DMS79 treated with DMSO at 0.1 percent for 48 hours (cell line): ENCODE data around the gene H2AZ1.
"Not testable (repeated sequence)": the region's sequence is repeated elsewhere in the genome, so short reads cannot be mapped to it uniquely, and the experiment has no call there.

Experiments used
- DNase-seq: peaks from one replicate; lab custom pipeline; 2025; lab: John Stamatoyannopoulos, UW

Gene H2AZ1

DNA sequence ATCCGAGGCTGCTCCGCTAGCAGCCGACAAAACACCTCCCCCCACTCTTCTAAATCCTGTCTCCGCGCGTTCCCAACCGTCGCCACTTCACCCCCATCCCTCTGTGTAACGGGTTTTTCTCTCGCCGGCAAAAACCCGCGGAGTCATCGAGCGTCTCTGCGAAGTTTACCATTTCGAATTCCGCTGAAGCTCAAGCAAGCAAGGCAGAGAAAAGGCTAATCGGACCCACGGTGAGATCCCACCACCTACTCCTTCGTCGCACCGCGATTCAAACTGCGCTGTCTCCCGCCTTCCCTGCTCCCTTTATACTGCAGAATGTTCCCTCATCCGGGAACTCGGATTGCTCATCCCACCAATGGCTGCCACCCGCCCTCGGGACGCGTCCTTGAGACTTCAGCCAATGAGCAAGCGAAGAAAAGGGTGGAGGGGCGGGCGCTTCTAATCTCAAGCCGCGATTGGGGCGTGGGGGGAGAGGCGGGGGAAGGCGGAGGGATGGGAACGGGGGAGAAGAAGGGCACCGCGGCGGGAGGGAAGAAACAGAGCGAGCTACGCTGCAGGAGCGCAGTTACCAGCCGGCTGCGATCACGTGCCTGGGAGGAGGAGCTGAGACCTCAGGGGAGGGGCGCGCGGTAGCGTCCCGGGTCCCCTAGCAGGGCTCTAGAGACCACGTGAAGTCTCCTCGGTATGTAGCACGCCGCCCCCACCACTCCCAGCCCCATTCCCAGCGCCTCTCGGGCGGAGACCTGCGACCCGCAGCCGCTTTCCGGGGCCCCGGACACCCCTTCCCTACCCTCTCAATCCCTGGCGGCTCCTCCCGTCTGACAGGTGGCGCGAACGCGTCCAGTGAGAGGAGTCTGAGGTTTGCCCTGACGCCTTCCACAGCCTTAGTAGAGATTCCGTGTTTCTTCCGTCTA lies at the start of gene H2AZ1:
Gene H2AZ1 (minus strand): TSS at position 277 of the 914 bp plus-strand sequence. CDS start 105 bp downstream, at position 172.
- peak; percentile 88 for DNase-seq

DNA sequence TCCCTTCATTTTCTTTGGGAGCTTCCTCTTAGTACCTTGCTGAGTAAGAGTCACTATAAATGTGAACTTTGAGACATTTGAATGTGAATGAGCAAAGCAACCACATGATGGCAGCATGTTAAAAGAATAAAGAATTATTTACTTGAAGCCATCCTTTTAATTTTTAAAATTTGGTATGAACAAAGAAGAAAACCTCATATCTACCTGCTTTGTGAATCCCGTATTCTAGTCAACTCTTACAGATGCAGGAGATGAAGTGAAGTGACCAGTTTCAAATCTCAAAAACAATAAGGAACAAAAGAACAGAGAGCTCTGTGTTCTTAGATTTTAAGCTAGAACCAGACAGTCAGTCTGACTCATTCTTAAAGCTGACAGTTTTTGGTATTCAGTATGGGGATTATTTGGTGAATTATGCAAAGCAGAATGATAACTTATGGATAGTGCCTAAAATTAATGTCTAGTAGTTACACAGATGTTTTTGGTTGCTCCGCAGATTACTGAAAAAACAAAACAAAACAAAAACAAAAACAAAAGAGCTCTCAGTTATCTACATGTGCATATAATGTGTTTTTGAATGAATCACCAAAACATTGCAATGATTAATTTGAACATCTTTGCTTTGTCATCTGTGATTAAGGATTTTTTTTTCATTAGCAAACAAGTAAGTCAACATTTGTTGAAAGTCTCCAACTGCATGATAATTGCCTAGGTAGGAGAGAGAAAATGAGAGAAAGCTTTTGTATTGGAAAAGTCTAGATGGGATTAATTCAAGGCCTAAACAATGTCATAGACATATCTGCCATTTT lies 48.2 kb upstream of the H2AZ1 start:
- no peak for DNase-seq

DNA sequence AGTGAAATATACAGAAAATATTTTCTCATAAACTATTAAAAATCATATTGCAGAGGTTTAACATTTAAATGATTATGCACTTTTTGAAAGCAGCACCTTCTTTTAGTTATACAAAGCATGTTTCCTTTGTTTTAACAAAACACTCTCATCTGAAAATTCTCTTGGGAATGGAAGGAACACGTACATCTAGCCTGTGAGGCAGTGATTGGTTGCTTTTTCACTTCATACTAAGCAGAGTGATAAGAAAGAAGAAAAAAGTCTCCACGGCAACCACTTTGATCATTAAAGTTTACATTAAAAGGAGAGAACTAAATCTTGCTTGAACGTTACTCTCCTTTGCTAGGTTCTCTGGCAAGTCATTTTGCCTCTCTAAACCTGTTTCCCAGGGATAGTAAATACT lies 41.7 kb upstream of the H2AZ1 start:
- DNase-seq: no peak

DNA sequence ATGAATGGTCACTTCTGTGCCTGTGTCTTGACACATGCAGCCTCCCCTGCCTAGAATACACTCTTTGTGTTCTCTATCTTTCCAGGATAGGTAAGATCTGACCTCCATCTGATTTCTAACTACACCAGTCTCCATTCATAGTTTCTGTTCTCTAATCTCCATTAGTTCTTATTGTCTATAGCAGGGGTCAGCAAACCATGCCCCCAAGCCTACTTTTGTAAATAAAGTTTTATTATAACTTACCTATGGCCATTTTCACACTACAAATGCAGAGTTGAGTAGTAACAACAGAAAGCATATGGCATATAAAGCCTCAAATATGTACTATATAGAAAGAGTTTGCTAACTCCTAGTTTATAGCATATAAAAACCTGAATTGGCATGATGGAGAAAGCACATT lies 37.6 kb upstream of the H2AZ1 start:
- no peak for DNase-seq

DNA sequence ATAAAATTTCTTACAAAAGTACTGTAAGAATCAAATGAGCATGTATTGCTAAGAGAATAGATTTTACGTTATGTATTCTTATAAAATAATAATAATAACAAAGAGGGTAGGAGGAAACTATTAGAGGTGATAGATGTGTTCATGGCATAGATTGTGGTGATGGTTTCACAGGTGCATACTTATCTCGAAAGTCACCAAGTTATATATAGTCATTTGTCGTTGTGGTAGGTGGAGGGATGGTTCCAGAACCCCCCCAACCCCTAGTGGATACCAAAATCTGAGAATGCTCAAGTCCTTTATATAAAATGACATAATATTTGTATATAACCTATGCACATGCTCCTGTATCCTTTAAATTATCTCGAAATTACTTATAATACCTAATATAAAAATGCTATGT lies 36.7 kb upstream of the H2AZ1 start:
- no peak for DNase-seq

DNA sequence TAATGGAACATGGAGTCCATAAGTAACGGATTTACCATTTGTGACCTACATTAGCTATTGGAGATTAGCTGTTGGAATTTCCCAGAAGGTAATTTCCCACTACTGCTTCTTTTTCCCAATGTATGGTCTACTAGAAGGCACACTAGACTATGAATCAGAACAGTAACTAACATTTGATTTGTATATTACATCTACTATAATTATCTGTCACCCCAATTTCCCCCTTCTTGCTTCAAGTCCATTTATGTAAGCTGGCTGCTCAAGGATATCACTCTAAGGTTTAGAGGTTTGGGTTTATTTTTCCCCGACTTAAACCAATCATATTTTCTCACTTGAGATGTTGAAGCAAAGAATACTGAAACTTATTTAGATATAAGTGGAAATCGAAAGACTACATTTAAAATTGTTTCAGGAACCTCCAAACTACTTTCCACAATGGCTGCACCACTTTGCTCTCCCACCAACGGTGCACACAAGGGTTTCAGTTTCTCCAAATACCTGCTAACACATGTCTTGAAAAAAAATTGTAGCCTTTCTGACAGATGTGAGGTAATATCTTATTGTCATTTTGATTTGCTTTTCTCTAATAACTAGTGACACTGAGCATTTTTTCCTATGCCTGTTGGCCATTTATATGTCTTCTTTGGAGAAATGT lies 33.3 kb upstream of the H2AZ1 start:
- DNase-seq: no peak

DNA sequence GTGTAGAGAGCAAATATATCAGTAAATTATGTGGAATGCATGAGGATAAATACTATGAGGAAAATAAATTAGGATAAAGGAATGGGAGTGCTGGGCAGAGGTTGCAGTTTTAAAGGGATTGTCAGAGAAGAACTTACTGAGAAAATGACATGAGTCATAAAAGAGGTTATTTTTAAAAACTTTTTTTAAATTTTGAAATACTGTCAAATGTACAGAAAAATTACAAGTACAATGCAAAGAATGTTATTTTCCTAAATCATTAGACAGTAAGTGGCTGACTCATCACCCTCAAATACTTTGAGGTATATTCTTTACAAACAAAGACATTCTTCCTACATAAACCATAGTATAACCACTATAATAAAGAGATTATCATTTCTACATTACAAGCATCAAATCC lies 29.8 kb upstream of the H2AZ1 start:
- no peak for DNase-seq

DNA sequence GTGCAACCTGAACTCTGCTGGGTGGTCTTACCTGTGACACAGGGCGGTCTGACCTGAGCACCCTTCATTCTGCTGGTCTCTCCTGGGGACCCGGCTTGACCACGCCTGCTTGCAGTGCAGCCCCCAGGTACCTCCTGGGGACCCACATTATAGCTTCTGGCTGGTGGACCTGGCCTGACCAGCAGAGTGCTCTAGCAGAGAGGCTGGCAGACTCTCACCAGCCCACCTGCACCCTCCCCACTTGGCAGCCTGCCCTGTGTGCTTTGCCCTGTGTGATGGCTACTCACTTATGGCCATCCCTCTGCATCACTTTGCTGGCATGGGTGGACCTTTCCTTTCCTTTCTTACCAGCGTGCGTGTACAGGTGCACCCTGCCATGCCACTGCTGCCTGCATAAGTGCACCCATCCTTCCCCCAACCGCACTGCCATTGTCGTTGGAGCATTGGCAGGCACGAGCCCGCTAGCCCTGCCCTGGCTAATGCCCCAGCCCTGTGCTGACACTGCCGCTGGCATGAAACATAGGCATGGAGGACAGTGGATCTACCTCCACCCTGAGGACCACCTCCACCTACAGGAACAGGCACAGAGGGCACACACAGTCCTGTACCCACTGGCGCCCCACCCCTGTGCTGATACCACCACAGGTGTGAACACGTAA lies 21.5 kb upstream of the H2AZ1 start:
- DNase-seq: no peak

DNA sequence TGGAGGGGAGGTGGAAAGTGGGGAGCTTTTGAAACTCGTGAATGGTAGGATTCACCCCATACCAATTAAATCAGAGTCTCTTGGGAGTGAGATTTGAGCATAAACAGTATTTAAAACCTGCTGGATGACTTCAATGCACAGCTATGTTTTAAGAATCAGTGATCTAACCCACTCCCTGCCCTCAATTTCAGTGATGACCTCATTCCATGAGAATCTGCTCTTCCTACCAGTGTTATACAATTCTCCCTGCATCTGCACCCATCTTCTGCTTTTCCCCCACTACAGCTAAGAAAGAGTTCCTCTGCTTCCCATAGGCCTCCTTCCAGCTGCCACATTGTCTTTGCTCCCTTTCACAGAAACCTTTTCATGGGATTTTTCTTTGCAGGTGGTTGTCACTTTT lies 18.3 kb upstream of the H2AZ1 start:
- DNase-seq: no peak

DNA sequence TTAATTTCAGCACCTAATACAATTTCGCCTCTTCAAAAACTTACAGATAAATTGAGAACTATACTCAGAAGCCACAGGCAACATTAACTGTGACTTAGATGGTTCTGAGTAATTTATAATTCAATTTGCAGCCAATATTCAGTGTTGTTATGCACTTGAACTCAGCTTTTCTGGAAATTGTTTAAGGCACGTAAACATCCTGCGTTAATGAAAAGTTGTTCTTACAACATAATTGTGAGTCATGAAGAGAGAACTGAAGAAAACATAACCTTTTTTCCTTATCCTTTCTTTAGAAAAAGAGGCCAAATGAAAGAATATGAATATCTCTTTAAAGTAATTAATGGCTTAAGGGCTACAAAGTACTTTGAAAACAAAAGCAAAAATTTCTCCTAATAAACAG lies 16.6 kb upstream of the H2AZ1 start:
- no peak for DNase-seq

DNA sequence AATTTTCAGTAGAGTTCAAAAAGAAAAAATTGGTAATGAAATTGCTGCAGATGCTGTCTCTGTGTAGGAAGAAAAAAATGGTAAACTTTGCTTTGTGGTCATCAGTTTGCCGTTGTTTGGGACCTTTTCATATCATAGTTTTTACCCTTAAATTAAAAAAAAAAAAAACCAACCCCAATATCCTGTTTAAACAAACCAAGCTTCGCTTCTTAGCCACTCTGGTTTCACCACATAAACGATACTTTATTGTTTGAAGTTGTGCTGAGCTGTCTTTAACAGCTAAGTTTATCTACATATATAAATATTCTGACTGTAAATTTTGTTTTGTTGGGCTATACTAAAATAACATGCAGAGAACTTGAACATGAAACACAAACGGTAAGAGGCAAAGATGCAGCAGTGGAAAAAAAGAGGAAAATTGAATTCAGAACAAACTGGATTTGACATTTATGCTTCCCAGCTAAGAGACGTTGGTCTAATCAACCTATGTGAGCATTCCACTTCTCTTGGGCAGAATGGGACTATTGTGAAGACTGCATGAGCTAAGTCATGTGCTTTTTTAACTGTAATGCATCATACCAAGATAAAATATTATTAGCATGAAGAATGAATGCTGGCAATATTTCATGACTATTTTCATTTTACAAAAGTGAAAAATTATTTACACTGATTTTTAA lies 15.7 kb upstream of the H2AZ1 start:
- no peak for DNase-seq

DNA sequence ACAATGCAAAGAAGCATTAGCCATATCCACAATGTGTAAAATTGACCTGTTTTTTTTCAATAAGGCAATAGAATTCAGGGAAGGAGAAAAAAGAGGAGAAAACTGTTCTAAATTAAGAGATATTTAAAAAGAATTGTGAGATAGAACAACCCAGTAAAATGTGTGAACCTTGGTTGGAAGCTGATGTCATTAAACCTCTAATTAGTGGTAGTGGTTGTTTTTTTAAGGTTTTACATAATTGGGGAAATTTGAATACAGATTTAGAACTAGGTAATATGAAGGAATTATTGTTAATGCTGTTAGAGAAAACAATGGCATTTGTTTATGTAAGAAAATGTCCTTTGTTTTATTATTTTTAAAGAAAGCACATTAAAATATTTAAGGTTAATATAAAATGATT lies 15.1 kb upstream of the H2AZ1 start:
- no peak for DNase-seq

DNA sequence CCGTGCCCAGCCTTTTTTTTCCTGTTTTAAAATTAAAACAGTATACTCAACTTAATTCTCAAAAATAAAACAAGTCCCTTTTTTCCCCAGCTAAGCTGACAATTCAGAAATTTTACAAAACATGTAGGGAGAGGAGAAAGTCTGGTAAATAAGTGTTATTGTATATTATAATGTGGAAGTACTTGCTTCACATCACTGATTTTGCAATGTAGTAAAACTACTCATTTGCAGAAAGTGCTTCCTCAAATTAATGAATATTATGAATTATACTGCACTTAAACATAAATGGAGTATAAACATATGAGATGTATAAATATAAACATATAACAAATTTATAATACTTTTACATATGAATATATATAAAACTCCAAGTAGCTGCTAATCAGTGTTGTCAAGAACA lies 11.6 kb upstream of the H2AZ1 start:
- no peak for DNase-seq

DNA sequence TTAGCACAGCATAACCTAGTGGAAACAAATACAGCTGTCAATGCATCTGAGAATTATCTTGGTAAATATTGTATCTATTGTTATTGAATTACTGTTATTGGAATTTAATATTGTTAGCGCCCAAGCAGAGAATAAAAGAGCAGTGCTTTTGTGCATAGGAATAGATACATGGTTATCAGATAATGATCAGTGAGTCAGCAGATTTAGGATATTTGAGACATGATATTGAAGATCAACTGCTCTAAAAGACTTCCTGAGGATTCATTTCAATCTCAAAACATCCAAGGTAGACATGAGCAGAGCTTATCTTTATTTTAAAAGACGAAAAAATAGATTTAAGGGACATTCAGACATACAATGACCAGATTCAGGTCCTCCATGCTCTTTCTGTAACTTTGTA lies 10.6 kb upstream of the H2AZ1 start:
- DNase-seq: no peak

DNA sequence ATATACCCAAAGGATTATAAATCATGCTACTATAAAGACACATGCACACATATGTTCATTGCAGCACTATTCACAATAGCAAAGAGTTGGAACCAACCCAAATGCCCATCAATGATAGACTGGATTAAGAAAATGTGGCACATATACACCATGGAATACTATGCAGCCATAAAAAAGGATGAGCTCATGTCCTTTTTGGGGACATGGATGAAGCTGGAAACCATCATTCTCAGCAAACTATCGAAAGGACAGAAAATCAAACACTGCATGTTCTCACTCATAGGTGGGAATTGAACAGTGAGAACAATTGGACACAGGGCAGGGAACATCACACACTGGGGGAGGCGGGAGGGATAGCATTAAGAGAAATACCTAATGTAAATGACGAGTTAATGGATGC lies 8.1 kb upstream of the H2AZ1 start:
- not testable (repeated sequence) for DNase-seq

DNA sequence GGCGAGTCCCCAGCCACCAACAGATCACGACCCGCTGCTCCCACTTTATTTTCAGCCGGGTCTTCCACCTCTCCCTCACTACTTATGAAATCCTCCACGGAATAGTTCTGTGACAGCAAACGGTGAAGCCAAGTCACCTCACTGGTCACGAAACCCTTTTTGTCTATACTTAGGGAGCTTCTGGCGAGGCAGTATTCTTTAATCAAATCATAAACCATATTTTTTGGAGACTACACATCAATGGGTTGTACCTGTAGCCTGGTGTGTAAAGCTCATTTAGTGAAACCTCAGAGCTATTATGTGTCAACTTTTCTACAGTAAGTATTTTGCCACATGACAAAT lies 809 bp upstream of the H2AZ1 start:
- DNase-seq: peak; percentile 23

DNA sequence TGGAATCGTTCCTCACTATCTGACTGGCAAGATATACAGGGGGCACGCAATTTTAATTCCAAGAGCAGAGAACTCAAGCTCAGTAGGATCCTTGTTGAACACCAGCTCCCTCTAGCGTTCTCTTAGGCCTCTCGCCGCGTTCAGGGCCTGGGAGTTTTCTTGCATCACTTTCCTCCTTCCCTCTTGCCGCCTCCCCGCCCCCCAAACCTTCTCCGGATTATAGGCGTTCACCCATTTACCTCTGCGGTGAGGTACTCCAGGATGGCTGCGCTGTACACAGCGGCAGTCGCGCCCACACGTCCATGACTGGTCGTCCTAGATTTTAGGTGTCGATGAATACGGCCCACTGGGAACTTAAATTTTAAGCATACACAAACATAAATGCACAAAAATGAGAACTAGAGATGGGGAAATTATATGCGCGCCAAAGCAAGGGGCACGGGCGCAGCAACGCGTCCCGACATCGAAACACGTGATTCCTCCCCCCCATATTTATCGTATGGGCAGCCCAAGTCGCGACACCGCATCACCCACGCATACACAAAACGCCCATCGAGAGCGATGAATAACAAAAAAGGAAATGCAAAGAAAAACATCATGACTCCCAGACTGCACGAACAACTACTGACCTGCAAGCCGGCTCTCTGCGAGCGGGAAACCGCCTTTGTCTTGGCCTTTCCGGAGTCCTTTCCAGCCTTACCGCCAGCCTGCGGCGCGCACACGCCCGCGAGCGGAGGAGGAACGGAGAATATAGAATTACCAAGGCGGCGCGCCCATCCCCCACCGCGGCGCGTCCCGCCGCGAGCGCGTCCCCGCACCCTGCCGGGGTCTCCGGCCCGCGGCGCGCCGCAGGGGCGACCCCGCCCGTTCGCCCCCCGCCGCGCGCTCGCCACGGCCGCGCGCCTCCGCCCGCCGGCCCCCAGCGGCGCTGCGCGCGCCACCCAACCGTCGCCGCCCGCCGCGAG lies 759 bp downstream of the H2AZ1 start:
- peak; percentile 80 for DNase-seq

DNA sequence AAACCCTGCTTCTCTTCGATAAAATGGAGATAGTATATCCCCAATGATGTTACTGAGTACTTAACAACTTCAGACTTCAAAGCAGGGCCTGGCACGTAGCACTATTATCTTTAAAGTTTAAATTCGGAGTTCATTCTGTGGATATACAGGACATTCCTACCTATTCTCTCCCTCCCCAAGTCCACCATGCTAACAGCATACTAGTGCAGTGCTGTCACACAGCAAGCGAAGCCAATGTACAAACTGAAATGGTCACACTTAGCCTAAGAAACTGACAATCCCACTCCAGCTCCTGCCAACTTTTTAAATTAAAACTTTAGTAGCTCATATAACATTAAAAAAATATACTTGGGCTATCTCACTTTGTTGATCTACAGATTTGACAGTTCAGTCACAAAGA lies 2.5 kb downstream of the H2AZ1 start:
- no peak for DNase-seq

DNA sequence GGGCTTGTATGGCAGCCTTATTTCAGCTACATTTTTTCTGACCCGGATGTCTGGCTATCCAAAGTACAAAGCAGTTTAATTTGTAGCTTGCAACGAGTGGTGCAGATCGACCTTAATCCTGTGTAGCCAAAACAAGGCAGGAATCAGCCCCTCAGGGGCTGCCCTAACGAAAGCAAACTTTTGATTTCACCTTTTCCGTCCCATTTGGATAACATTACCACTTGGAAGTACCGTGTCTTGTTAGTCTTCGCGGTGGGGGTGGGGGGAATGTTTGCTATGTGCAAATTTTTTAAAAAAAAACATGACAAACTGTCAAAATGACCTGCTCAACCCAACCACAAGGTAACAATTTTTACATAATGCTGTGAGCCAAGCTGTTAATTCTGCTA lies 2.9 kb downstream of the H2AZ1 start:
- DNase-seq: no peak

DNA sequence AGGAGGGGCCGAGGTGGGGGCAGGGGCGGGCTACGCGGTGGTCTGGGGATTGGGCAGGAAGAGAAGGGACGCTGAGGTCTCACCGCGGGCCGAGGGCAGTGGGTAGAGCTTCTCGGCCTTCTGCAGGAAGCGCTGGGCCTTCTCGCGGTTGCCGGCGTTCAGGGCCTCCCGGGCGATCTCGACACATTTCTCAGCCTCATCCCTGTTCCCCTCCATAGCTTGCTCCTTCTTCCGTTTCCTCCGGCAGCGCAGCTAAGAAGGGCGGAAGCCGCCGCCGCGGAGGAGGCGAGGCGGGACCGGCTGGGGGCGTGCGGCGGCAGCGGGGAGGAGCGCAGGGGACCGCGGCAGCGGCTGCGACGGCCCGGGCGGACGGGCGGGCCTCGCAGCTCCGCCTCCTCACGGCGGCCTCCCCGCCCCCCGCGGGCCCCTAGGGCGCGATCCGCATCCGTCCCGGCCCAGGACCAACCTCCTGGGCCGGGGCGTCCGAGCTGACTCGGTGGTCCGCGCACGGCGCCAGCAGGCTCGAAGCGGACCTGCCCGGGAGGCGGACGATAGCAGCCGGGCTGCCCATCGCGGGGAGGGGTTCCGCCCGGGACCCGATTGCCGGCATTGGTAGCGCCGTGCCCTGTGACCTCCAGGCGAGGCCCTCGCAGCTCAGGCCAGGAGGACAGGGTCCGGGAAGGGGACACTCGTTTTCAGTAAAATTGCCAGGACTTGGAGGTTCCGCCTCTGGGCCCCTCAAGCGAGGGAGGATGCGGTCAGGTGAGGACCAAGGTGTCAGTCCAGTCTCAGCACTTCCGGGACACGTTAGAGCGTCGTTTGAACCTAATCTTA lies 3.5 kb downstream of the H2AZ1 start, which contains the start of gene DNAJB14:
Gene DNAJB14 (minus strand): TSS at position 263 of the 834 bp plus-strand sequence. CDS start 47 bp downstream, at position 216.
- DNase-seq: peak; percentile 24
